GM13977 (cell line): ENCODE data around the gene CYP4F8.

ENCODE experiments used
- DNase-seq: peaks from one replicate; pipeline ENCODE4 v3.0.0; 2012; ENCODE audit warnings: low spot score
- in situ Hi-C: fragments of 300-500 bp; cut with MboI; formaldehyde crosslinking; loops from one replicate; pipeline ENCODE4 v1.12.0; 2022; ENCODE audit warnings: low sequenced_read_pairs, low pct_unique_long_range_greater_than_20kb, mixed read lengths, inconsistent platforms; ENCODE audit not compliant: unreplicated experiment
- TF ChIP-seq, protein P1 (sequence below): IDR thresholded peaks from 2 replicates; pipeline ENCODE4 v1.5.1; 2012; ENCODE audit warnings: mild to moderate bottlenecking, control low read depth; ENCODE audit not compliant: insufficient read depth; ENCODE audit errors: extremely low read depth, missing control alignments

Gene CYP4F8, protein sequence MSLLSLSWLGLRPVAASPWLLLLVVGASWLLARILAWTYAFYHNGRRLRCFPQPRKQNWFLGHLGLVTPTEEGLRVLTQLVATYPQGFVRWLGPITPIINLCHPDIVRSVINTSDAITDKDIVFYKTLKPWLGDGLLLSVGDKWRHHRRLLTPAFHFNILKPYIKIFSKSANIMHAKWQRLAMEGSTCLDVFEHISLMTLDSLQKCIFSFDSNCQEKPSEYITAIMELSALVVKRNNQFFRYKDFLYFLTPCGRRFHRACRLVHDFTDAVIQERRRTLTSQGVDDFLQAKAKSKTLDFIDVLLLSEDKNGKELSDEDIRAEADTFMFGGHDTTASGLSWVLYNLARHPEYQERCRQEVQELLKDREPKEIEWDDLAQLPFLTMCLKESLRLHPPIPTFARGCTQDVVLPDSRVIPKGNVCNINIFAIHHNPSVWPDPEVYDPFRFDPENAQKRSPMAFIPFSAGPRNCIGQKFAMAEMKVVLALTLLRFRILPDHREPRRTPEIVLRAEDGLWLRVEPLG

DNA sequence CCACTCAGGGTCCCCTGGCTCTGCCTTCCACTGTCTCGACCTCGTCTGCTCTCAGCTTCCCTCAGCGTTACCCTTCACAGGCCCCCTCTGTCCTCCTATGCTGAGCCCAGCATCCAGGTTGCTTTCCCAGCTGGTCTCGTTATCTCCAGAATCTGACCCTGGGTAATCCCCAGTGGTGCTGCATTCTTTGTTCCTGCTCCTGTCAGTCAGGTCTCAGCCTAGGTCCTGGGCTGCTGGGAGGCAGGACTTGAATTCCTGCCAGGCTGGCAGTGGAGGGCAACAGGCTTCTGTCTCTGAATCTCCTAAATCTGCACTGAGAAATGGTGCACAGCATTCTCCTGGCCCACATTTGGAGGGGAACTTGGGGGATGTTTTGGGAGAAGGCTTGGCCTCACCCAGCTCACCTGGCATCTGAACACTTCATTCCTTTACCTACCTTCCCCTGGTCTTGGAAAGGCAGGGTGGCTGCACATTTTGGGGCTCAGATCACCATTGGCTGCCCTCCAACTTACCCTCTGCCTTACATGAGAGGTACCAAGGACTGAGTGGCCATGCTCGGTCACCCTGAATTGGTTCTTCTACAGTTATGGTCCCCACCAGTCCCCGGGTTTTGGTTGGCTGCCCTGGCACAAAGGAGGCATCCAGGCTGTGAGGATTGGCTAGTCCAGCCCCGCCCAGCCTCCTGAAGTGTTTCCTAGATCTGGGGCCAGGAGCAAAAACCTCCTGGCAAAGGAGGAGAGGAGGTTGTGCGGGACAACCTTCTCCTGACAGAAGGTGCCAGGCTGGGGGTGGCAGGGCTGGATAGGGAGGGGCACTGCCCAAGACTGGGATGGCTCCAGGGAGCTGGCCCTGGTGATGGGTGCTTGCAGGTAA lies at the start of gene CYP4F8:
TSS of gene CYP4F8 (plus strand) at position 712 of the 873 bp plus-strand sequence. CDS start 399 bp downstream, outside the sequence.
- in situ Hi-C loops, result no loop called here
- DNase-seq, result no peak
- TF ChIP-seq, protein P1, sequence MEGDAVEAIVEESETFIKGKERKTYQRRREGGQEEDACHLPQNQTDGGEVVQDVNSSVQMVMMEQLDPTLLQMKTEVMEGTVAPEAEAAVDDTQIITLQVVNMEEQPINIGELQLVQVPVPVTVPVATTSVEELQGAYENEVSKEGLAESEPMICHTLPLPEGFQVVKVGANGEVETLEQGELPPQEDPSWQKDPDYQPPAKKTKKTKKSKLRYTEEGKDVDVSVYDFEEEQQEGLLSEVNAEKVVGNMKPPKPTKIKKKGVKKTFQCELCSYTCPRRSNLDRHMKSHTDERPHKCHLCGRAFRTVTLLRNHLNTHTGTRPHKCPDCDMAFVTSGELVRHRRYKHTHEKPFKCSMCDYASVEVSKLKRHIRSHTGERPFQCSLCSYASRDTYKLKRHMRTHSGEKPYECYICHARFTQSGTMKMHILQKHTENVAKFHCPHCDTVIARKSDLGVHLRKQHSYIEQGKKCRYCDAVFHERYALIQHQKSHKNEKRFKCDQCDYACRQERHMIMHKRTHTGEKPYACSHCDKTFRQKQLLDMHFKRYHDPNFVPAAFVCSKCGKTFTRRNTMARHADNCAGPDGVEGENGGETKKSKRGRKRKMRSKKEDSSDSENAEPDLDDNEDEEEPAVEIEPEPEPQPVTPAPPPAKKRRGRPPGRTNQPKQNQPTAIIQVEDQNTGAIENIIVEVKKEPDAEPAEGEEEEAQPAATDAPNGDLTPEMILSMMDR, result no peak

DNA sequence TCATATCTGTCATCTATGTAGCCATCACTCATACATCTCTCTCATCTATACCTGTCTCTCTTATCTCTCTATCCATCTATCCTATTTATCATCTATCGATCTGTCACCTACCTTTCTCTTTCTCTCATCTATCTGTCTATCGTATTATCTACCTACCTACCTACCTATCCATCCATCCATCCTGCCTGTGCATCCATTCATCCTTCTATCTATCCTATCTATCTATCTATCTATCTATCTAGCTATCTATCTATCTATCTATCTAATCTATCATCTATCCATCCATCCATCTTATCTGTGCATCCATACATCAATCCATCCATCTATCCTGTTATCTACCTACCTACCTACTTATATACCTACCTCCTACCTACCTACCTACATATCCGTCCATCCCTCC lies 44.6 kb upstream of the CYP4F8 start:
- in situ Hi-C loops, result loop anchor here (25.0 kb wide), 1 partner anchor 308 kb away; no protein-coding TSS in a partner anchor
- TF ChIP-seq, protein P1, result no peak
- no peak for DNase-seq

DNA sequence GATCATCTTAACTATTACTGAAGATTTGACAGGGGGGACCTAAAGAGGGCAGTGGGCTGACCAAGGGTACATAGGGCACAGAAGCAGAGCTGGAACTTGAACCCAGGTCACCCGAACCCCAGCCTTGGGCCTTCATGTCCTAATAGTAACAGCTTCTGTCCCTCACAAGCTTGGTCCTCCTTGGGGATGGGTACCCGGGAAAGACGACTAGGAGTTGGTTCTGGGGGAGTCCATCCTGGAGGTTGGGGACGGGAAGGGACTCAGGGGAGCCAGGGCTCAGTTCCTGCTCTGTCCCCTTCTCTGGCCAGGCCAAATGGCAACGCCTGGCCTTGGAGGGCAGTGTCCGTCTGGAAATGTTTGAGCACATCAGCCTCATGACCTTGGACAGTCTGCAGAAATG lies 39.6 kb upstream of the CYP4F8 start:
- in situ Hi-C loops, result no loop called here

DNA sequence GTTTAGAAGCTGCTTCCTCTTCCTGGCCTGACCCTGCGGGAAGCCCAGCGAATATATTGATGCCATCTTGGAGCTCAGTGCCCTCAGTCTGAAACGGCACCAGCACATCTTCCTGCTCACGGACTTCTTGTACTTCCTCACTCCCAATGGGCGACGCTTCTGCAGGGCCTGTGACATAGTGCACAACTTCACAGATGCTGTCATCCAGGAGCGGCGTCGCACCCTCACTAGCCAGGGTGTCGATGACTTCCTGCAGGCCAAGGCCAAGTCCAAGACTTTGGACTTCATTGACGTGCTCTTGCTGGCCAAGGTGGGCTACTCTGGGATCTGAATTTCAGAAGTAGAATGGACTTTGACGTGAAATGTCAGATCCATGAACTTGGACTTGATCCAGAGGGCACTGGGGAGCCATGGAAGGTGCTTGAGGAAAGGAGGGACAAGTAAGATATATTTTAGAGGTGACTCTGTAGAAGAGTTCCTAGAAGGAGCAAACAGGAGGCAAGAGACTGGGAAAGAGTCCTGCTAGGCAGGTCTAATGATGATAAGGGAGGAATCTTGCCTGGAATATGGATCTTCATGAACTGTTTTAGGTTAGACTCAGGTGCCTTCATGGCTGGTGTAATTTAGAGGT lies 38.4 kb upstream of the CYP4F8 start:
- TF ChIP-seq, protein P1, result no peak
- no peak for DNase-seq
- in situ Hi-C loops, result no loop called here

More for the DNA sequence above, 39.6 kb upstream of the CYP4F8 start:
- TF ChIP-seq, protein P1, result no peak
- DNase-seq, result no peak

DNA sequence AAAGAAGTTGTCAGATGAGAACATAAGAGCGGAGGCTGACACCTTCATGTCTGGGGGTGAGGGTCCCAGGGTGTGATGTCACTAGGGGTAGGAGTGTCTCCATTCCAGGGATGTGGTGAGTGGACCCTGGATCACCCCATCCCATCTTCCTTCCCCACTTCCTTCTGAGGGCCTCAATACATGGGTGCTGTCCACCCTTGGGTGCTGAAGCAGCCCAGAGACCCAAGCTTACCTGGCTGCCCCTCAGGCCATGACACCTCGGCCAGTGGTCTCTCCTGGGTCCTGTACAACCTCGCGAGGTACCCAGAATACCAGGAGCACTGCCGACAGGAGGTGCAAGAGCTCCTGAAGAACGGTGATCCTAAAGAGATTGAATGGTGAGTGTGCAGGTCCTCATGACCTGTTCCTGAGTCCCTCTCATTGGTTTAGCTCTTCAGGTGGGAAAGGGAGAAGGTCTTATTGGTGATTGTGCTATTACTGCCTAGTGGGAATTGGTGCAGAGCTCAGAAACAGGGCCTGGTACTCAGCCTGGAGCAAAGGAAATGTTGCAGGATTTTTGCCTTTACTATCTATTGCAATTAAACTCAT lies 37.7 kb upstream of the CYP4F8 start:
- TF ChIP-seq, protein P1, result no peak
- no peak for DNase-seq
- in situ Hi-C loops, result no loop called here

DNA sequence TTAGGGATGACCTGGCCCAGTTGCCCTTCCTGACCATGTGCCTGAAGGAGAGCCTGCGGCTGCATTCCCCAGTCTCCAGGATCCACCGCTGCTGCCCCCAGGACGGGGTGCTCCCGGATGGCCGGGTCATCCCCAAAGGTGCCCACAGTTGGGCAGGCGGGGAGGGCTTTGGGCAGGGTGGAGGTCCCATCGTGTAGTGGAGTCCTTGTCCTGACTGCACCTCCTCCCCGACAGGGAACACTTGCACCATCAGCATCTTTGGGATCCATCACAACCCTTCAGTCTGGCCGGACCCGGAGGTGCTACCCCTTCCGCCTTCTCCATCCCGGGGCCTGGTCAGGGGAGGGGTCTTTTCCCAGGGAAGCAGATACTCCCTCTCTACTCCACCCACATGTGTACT lies 31.7 kb upstream of the CYP4F8 start:
- DNase-seq, result no peak
- TF ChIP-seq, protein P1, result no peak
- in situ Hi-C loops, result no loop called here
